Astrocyte of the spinal cord (primary cell): ENCODE measurements around the gene RPAP2.
"Not testable (repeated sequence)": the region's sequence is repeated elsewhere in the genome, so short reads cannot be mapped to it uniquely, and the experiment has no call there.

Source experiments
- DNase-seq: peaks from one replicate; pipeline ENCODE4 v3.0.0; 2011; ENCODE audit warnings: low read depth, low spot score
- H3K4me3 ChIP-seq: 2 replicates; pipeline ENCODE4 v1.5.1; 2011; ENCODE audit warnings: low read depth, mild to moderate bottlenecking, low read length, moderate library complexity
- CTCF ChIP-seq: IDR thresholded peaks from 2 replicates; pipeline ENCODE4 v1.5.1; 2012; ENCODE audit warnings: low read depth, mild to moderate bottlenecking, low read length, inconsistent platforms
- in situ Hi-C: cut with HindIII; loops from 2 replicates; pipeline ENCODE4 v1.10.0; 2017; ENCODE audit warnings: low sequenced_read_pairs

Gene RPAP2

DNA sequence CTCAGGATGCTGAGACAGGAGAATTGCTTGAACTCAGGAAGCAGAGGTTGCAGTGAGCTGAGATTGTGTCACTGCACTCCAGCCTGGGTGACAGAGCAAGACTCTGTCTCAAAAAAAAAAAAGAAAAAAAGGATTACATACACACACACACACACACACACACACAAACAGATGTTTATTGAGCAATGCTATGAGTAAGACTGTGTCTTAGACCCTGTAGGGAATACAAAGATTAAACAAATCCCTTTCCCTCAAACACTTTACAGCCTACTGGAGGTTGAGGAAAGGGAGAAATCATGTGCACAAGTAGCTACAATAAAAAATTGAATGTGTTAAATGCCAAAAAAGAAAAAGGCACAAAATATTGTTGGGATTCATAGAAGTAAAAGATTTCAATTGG, 58.1 kb downstream of the RPAP2 start:
- TF ChIP-seq CTCF, result no peak
- in situ Hi-C loops, result no loop called here

GRCh38 chr1:92359382-92359781, 60.5 kb downstream of the RPAP2 start:
- H3K4me3 ChIP-seq, DNase-seq, in situ Hi-C loops: not testable (repeated sequence)

More for the DNA sequence above, 58.1 kb downstream of the RPAP2 start:
- DNase-seq, result peak; percentile 10
- H3K4me3 ChIP-seq, result no peak overlapping the region

- no peak for DNase-seq
- in situ Hi-C loops, result no loop called here
- no peak overlapping the region for H3K4me3 ChIP-seq
- TF ChIP-seq CTCF, result no peak
Measured at GRCh38 chr1:92359986-92360385, 61.1 kb downstream of the RPAP2 start.

DNA sequence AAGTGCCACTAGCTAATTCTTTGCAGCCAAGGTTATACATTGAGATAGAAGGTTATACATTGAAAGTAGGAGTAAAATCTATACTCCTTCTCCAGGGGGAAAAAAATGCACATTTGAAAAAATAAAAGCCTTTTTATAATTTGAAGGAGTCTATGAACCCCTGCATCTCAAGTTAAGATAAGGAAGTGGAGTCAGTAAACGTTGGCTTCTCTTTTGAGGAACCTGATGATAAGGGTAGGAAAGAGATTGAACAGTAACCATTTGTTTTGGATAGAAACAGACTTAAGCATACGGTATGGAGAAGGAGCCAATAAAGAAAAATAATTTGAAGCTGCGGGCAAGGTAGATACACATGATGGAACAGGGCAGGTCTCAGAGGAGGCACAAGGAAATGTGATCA, 64.1 kb downstream of the RPAP2 start:
- DNase-seq, result no peak
- H3K4me3 ChIP-seq, result no peak overlapping the region
- in situ Hi-C loops, result no loop called here
- TF ChIP-seq CTCF, result no peak

DNA sequence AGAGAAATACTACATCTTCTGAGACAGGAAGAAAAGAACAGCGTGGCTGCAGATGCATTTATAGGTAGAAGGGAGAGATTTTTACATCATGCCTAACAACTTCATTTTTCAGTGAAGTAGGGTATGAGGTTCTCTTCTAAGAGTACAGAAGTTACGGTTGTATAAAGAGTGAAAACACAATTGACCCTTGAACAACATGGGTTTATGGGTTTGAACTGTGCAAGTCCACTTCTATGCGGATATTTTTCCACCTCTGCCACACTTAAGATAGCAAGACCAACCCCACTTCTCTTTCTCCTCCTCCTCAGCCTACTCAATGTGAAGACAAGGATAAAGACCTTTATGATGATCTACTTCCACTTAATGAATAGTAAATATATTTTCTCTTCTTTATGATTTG, 64.5 kb downstream of the RPAP2 start:
- in situ Hi-C loops, result no loop called here
- no peak overlapping the region for H3K4me3 ChIP-seq
- TF ChIP-seq CTCF, result no peak

GRCh38 chr1:92365378-92366039, 66.7 kb downstream of the RPAP2 start:
- no peak for DNase-seq
- in situ Hi-C loops, result no loop called here
- TF ChIP-seq CTCF, result no peak
- H3K4me3 ChIP-seq, result no peak overlapping the region

More for the DNA sequence above, 64.5 kb downstream of the RPAP2 start:
- no peak for DNase-seq

- no peak for DNase-seq
- TF ChIP-seq CTCF, result no peak
- no peak overlapping the region for H3K4me3 ChIP-seq
- in situ Hi-C loops, result no loop called here
Measured at GRCh38 chr1:92366040-92366395, 67.2 kb downstream of the RPAP2 start.
